ENCODE results near the gene GLRA1. TPM values are rescaled to one million over a fixed set of nuclear protein-coding genes. Genes with fewer than 3 reads are reported as not detected.
A peak's percentile ranks its signal among the peaks of the same experiment; 100 is the strongest.

The GLRA1 gene
- total RNA-seq, 1 donor from 2014 or later, result not detected

DNA sequence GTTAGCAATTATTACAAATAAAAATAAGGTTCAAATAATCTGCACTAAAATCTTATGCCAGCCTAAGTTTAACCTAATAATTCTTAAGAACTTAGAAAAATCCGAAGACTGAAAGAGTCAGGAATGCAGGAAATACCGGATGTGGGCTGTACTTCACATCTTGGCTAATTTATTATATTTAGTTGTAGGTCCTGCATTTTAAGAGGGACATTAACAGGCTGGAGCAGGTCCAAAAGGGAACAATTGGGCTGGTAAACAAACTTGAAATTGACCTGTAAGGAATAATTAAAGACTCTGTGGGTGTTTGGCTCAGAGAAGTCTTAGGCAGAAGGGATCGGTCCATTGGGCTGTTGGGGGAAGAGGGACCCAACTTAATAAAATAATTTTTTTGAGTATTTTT lies 18.4 kb downstream of the GLRA1 start:
- H3K4me3 Mint-ChIP-seq, result no peak overlapping the region
- no peaks in the 10 kb centered on the region for H3K36me3 Mint-ChIP-seq
- H3K27ac Mint-ChIP-seq, result peak overlapping the region; percentile 71
- no peaks in the 10 kb centered on the region for H3K9me3 Mint-ChIP-seq
- TF ChIP-seq, protein P1, sequence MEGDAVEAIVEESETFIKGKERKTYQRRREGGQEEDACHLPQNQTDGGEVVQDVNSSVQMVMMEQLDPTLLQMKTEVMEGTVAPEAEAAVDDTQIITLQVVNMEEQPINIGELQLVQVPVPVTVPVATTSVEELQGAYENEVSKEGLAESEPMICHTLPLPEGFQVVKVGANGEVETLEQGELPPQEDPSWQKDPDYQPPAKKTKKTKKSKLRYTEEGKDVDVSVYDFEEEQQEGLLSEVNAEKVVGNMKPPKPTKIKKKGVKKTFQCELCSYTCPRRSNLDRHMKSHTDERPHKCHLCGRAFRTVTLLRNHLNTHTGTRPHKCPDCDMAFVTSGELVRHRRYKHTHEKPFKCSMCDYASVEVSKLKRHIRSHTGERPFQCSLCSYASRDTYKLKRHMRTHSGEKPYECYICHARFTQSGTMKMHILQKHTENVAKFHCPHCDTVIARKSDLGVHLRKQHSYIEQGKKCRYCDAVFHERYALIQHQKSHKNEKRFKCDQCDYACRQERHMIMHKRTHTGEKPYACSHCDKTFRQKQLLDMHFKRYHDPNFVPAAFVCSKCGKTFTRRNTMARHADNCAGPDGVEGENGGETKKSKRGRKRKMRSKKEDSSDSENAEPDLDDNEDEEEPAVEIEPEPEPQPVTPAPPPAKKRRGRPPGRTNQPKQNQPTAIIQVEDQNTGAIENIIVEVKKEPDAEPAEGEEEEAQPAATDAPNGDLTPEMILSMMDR (IDR thresholded peaks at IDR 0.05; ENCODE audit: unreplicated experiment), result no peak
- H3K4me1 Mint-ChIP-seq, result peaks cover 21% of the 10 kb centered on the region
- H3K27me3 Mint-ChIP-seq (ENCODE audit: low read depth), result peaks cover 23% of the 10 kb centered on the region
- DNase-seq (ENCODE audit: low spot score in 2 of 2, unreplicated experiment in 2 of 2), result no peak

DNA sequence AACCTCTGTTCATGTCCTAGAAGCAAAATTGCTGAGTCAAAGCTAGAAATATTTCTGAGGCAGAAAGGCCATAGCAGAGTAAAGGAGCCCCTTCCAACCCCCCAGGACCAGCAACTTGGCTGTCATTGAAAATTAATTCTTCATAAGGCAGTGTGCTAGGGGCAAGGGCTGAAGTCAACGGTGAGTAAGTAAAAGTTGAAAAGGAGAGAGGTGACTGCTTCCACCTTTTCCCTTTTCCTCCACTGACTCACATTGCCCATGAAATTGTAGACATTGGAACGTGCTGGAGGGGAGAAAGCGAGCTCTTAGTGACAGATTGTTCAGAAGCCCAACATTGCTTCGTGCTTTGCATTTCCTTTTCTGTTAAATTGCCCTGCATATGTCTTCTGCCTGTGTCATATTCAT lies 19.1 kb downstream of the GLRA1 start:
- Mint-ChIP-seq H3K4me3 (no peak overlapping the region), H3K36me3 (no peaks in the 10 kb centered on the region), H3K9me3 (no peaks in the 10 kb centered on the region), H3K27ac (peak overlapping the region; percentile 82), H3K4me1 (peaks cover 21% of the 10 kb centered on the region), H3K27me3 (ENCODE audit: low read depth) (peaks cover 23% of the 10 kb centered on the region)
- DNase-seq (ENCODE audit: low spot score in 2 of 2, unreplicated experiment in 2 of 2), result no peak
- TF ChIP-seq, protein P1 (IDR thresholded peaks at IDR 0.05; ENCODE audit: unreplicated experiment), result no peak

DNA sequence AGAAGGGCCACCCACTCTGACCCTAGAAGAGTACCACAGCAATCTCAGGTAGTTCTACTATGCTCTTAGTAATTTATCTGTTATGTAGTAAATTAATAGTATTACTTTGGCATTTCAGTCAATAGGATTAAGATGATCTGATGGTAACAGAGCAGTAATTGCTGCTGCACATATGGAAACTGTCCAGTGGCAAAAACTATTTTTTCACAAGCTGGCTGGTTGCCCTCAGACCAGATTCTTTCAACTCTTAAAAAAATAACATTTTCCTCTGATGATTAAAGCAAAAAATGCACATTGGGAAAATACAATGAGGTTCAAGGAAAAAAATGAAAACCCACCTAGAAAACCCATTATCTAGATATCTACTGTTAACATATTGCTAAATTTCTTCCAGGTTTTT lies 19.7 kb downstream of the GLRA1 start:
- Mint-ChIP-seq H3K4me1 (peaks cover 21% of the 10 kb centered on the region), H3K9me3 (no peaks in the 10 kb centered on the region), H3K36me3 (no peaks in the 10 kb centered on the region), H3K4me3 (no peak overlapping the region), H3K27me3 (ENCODE audit: low read depth) (peaks cover 22% of the 10 kb centered on the region), H3K27ac (no peak overlapping the region)
- DNase-seq (ENCODE audit: low spot score in 2 of 2, unreplicated experiment in 2 of 2), result no peak
- TF ChIP-seq, protein P1 (IDR thresholded peaks at IDR 0.05; ENCODE audit: unreplicated experiment), result no peak

DNA sequence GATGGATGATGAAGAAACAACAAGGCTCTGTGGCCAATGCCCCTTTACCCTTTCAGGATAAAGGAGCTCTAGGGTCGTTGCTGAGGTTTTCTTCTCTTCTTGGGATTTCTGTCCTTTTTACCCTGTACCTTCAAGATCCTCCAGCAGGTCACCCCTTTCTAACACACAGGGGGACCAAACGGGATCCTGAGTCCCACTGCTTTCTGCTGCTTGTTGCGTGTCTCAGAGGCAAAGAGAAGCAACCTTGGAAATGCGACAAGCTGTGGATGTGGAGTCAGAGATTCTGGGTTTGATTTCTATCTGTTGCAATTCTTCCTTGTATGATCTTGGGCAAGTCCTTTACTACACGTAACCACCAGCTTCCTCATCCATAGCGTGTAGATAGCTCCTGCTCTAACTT lies 20.5 kb downstream of the GLRA1 start:
- Mint-ChIP-seq H3K27me3 (ENCODE audit: low read depth) (peaks cover 22% of the 10 kb centered on the region), H3K27ac (no peak overlapping the region), H3K9me3 (no peaks in the 10 kb centered on the region), H3K4me3 (no peak overlapping the region), H3K36me3 (no peaks in the 10 kb centered on the region), H3K4me1 (peaks cover 21% of the 10 kb centered on the region)
- no peak for DNase-seq (ENCODE audit: low spot score in 2 of 2, unreplicated experiment in 2 of 2)
- TF ChIP-seq, protein P1 (IDR thresholded peaks at IDR 0.05; ENCODE audit: unreplicated experiment), result no peak

DNA sequence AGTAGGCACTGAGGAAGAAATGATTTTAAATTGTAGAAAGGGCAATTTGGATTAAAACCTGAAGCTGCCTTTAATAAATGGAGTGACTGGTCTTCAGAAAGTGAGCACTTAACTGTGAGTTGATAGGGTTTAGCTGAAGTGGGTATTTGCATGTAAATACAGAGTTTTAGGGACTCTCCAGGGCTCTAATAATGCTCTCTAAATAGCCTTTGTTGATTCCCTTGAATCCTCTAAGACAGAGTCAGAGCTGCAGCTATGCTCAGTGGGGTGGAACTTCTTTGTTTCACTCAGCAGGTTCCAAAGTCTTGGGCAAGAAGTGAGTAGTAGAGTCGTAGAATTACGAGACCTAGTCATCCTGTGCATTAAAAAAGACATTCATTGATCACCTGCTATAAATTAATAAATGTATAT lies 21.4 kb downstream of the GLRA1 start:
- Mint-ChIP-seq H3K4me3 (no peak overlapping the region), H3K36me3 (no peaks in the 10 kb centered on the region), H3K27ac (no peak overlapping the region), H3K27me3 (ENCODE audit: low read depth) (peaks cover 19% of the 10 kb centered on the region), H3K9me3 (no peaks in the 10 kb centered on the region), H3K4me1 (peaks cover 21% of the 10 kb centered on the region)
- no peak for DNase-seq (ENCODE audit: low spot score in 2 of 2, unreplicated experiment in 2 of 2)
- TF ChIP-seq, protein P1 (IDR thresholded peaks at IDR 0.05; ENCODE audit: unreplicated experiment), result no peak

DNA sequence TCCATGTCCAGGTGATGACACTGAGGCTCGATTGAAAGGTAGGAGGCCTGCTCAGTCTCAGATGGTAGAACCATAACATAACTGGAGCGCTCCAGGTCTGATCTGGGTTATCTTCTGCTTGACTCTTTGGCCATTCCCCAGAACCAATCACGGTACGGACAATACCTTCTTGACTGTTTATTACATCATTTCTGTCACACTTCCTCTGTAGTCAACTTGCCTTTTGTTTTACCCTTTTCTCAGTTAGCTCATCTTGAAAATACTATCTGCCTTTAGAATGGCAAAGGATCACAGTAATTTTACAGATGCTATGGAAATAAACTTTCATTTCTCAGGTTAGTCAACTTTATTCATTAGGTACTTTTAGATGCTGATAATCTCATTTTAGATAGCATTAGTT lies 22.4 kb downstream of the GLRA1 start:
- no peak for DNase-seq (ENCODE audit: low spot score in 2 of 2, unreplicated experiment in 2 of 2)
- peaks cover 18% of the 10 kb centered on the region for H3K27me3 Mint-ChIP-seq (ENCODE audit: low read depth)
- TF ChIP-seq, protein P1 (IDR thresholded peaks at IDR 0.05; ENCODE audit: unreplicated experiment), result no peak
- no peak overlapping the region for H3K4me3 Mint-ChIP-seq
- no peaks in the 10 kb centered on the region for H3K9me3 Mint-ChIP-seq
- no peaks in the 10 kb centered on the region for H3K36me3 Mint-ChIP-seq
- H3K27ac Mint-ChIP-seq, result no peak overlapping the region
- peaks cover 21% of the 10 kb centered on the region for H3K4me1 Mint-ChIP-seq

All from mesothelial cell of epicardium (in vitro differentiated cells).